ENCODE measurements around the gene ASPG.

The ASPG gene

DNA sequence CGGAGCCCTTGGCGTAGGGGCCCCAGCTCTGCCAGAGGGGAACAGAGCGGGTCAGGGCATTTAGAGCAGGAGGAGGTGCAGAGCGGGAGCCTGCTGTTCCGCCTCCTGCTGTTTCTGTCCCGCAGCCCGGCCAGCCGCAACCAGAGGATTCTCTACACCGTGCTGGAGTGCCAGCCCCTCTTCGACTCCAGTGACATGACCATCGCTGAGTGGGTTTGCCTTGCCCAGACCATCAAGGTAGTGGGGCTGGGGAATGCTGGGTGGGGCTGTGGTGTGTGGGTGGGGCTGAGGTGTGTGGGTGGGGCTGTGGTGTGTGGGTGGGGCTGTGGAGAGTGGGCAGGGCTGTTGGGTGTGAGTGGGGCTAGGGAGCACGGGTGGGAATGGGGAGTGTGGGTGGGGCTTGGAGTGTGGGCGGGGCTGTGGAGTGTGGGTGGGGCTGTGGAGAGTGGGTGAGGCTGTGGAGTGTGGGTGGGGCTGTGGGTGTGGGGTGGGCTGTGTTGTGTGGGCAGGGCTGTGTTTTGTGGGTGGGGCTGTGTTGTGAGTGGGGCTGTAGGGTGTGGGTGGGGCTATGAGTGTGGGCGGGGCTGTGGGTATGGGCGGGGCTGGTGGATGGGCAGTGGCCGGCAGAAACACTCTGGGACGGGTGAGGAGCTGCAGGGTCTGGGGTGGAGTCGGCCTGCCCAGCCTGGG lies 8.0 kb downstream of the ASPG start:
- no peak for DNase-seq (ENCODE audit: low read depth in 3 of 3)

DNA sequence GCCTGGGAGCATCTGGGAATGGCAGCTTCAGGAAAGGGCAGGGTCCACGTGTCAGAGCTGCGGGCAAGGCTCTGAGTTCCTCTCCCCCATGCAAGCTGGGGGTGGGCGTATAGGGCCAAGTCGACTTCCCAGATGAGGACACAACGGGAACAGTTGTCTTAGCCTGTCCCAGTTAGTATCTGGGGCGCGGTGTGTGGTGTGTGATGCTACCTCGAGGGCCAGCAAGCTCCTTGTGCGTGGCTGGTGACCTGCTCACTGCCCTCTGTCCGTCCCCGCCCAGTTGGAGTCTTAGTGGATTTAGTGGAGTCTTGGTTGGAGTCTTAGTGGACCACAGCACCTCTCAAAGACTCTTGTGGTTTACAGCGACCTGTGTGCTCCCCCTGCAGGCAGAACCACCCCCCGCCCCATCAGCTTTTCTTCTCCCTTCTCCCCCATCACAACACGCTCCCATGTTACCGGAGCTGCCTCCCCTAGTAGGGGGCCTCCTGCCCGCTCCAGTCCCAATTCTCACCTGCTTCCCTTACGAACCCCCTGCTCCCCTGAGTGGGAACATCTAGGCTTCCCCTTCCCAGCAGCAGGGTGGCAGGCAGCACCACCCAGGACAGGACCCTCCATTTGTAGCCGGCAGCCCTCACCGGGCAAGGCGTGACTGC lies 8.7 kb downstream of the ASPG start:
- no peak for DNase-seq (ENCODE audit: low read depth in 3 of 3)

GRCh38 chr14:104094709-104095425 lies 9.4 kb downstream of the ASPG start:
- DNase-seq (ENCODE audit: low read depth in 3 of 3) = peak; percentile 50 to 74 (median 50)

DNA sequence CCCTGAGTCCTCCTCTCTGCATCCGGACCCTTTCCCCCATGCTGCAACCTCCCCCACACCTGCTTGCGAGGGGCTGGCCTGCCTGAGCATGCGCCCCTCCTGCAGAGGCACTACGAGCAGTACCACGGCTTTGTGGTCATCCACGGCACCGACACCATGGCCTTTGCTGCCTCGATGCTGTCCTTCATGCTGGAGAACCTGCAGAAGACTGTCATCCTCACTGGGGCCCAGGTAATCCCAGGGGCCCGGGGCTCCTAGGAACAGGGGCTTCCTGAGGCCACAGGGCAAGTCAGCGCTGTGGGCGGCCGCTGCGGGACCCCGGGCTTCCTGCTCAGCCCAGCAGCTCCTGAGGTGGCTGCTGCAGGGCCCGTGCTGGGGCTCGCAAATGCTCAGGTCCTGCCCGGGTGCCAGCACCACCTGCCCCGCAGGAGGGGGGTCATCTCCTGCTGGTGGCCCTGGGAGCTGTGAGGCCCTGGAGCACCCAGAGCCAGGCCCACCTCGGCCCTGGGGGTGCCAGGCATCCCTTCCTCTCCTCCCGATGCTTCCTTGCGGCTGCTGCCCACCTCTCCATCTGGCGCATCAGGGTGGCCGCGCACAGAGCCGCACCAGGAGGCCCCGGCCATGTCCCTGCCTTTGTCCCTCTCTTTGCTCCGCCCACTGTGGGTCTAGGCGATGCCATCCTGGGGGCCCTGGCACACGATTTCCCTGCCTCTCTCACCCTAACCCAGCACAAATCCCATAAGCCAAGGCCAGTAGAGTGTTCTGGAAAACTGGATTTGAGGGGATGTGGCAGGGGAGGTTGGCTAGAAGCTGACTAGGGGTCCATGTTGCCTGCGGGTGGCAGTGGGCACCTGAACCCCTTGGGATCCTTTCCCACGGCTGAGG lies 10.2 kb downstream of the ASPG start:
- no peak for DNase-seq (ENCODE audit: low read depth in 3 of 3)

DNA sequence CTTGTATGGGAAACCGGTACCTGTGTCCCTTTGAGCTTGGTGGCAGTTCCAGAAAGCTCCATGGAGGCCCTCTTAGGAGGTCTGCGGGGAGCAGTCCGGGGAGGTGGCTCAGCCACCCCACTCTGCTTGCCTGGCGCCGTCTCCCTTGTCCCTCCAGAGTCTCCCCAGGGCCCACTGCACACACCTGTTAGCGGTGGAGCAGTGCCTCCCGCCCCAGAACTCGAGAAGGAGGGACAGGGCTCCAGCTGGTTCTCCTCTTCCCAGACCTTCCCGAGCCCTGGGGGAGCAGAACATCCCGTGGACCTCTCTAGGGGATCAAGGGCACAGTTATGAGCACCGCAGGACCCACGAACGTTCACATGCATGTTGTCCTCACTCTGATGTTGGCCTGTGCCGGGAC lies 10.8 kb downstream of the ASPG start:
- DNase-seq (ENCODE audit: low read depth in 3 of 3) = no peak

GRCh38 chr14:104096751-104097700 lies 11.5 kb downstream of the ASPG start:
- no peak for DNase-seq (ENCODE audit: low read depth in 3 of 3)

DNA sequence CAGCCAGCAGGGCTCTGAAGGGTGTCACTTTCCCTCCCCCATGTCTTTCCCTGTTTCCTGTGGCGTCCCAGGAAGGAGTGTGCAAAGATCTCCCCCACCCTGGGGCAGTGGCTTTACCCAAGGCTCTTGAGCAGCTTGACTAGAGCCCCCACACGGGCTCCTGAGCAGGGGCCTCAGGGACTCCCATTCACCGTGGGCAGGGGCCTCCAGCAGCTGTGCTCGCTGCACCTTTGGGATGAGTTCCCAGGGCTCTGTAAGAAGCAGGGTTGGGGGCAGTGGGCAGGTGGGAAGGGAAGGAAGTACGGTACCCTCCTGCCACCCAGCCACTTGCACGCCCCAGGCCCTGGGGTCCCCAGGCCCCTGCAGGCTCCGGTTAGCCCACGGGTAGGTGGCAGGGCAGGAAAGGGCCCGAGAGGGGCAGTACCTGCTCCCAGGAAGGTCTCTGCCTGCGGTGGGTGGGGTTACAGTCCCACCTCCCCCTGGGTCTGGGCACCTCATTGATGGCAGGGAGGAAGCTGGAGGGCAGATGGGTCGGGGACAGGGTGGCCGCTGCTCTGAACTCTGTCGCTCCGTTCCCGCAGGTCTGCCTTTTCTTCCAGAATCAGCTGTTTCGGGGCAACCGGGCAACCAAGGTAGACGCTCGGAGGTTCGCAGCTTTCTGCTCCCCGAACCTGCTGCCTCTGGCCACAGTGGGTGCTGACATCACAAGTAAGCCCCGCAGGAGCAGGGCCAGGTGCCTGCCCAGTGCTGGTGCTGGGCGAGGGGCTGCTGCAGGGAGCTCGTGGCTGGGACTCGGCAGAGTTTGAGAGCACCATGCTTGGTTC lies 13.0 kb downstream of the ASPG start:
- no peak for DNase-seq (ENCODE audit: low read depth in 3 of 3)

DNA sequence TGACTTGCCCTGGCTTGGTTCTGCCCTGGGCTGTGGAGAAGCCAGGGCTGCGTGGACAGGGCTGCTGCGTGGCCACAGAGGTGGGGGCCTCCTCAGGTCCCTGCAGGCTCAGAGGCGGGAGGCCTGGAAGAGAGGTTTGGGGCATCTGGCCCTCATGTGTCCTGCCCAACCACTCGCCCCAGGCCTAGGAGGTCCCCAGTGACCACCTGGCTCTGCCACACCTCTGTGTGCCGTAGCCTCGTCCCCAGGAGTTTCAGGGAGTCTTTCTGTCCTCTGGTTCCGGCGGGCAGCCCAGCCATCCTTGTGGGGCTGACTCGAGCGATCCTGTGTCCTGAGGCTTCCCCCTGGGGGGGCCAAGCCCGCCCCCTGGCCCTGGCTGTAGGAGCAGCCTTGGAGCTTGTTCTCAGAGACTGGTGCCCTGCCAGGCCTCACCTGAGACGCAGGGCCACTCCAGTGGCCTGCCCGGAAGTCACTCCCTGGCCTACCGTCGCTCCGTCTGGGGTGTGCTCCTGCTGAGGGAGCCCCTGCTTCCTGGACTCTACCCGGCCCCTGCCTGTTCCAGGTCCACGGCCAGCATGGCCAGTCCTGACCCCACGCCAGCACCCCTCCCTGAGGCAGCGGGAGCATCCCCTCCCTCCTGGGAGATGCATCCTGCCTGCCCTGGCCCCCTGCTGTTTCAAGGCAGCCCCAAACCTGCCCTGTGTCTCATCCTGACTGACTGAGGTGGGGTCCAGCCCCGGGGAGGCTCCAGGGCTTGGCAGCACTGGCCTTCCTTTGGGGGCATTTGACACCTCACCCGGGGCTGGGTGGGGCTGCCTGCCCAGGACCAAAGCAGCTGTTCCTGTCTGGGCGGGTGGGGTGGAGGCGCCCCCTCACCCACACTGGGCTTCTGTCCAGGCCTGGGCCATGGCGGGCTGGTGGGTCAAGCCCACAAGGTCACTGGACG lies 13.9 kb downstream of the ASPG start:
- DNase-seq (ENCODE audit: low read depth in 3 of 3) = no peak

- no peak for DNase-seq (ENCODE audit: low read depth in 3 of 3)
These were observed 14.9 kb downstream of the ASPG start for GRCh38 chr14:104100171-104101085.

GRCh38 chr14:104101086-104101621 lies 15.7 kb downstream of the ASPG start:
- DNase-seq (ENCODE audit: low read depth in 3 of 3) = no peak

DNA sequence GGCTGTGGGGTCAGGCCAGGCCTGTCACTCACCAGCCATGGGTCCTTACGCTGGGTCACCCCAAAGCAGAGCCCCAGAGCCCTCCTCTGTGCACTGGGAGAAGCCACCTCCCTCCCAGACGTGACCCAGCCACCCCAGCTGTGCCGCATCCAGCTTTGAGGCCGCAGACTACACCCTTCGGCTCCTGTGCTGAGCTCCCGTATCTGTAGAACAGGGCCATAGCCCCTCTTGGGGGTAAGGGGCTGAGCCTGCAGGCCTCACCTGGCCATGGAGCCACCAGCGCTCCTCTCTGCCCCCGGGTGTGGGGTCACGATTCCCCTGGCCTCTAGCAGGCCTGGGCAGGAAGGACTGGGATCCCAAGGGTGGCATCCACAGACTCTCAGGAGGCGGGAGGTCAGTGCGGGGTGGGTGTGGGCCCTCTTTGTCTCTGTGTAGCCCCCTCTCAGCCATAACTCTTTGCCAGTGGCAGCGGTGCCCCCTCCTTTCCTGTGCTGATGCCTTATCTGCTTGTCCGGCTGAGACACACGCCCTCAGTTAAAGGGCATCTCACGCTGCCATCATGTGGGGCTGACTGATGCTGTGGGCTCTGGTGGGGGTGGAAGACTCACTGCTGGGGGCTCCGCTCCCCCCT lies 16.3 kb downstream of the ASPG start:
- DNase-seq (ENCODE audit: low read depth in 3 of 3) = no peak

DNA sequence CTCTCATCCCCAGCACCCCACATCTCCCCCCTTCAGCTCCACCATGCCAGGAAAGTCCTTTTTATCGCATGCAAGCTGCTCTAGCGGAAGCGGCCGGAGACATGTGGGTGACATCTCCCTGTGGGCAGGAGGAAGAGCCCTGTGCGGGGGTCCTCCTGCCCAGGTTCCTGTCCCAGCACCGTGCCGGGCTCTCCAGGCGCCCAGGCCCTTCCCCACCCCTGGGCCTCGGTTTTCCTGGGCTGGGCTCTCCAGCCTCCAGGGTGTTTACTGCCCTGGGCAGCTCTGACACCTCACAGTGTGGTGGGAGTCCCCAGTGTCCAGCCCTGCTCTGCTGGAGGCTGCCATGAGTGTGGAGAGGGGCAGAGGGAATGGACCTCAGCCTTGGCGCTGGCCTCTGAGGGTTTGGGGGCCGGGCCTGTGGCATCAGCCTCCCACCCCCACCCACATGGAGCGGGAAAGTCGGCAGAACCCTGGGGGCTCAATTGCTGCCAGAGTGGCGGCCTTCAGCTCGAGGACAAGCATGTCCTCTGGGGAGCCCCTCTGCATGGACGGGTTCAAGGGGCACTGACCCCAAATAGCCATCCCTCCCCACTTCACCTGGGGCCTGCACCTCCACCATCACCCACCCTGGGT lies 16.9 kb downstream of the ASPG start:
- DNase-seq (ENCODE audit: low read depth in 3 of 3) = no peak

DNA sequence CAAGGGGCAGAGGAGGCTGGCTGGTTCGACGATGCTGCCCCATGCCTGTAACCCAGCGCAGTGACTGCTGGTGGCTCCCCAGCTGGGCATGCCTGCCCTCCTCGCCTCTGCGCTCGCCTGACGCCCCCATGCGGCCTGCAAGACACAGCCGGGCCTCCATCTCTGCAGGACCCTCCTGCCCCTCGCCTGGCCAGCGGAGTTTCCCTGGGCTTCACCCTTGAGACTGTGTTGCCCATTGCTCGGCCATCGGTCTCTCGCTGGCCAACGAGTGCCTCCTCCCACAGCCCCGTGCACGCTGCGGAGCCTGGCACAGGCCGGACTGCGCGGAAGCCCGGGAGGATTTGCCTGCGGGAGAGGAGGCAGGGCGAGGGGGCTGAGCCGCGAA lies 17.6 kb downstream of the ASPG start:
- no peak for DNase-seq (ENCODE audit: low read depth in 3 of 3)

- no peak for DNase-seq (ENCODE audit: low read depth in 3 of 3)
These were observed 18.1 kb downstream of the ASPG start for GRCh38 chr14:104103446-104104075.

- no peak for DNase-seq (ENCODE audit: low read depth in 3 of 3)
These were observed 18.8 kb downstream of the ASPG start for GRCh38 chr14:104104076-104104901.

Data from stimulated activated CD4-positive, alpha-beta T cell treated with anti-CD3 and anti-CD28 coated beads, TNF-alpha, amount 100 ng/mL, for 24 hours (primary cell).